ENCODE measurements around the gene GPR26.

DNA sequence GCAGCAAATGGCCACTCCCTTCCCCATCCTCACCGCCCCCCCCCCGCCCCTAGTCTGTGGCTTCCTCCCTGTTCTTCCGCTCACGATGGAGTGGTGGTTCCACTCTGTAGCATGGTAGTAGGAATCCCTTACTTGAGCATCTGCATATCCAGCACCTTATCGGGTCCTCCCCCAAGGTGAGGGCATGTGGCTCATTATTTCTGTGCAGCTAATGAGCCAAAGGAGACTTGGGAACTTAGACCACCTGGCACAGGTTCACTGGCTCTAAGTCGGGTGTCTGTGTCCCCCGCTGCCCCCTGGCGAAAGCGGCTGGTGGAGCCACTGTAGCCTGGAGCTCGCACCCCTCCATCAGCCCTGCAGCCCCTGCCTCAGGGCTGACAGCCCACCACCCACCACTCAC lies 22.8 kb upstream of the GPR26 start:
- no peak for TF ChIP-seq ZFX (IDR thresholded peaks at IDR 0.05; ENCODE audit: borderline replicate concordance)
- TF ChIP-seq, protein P1, sequence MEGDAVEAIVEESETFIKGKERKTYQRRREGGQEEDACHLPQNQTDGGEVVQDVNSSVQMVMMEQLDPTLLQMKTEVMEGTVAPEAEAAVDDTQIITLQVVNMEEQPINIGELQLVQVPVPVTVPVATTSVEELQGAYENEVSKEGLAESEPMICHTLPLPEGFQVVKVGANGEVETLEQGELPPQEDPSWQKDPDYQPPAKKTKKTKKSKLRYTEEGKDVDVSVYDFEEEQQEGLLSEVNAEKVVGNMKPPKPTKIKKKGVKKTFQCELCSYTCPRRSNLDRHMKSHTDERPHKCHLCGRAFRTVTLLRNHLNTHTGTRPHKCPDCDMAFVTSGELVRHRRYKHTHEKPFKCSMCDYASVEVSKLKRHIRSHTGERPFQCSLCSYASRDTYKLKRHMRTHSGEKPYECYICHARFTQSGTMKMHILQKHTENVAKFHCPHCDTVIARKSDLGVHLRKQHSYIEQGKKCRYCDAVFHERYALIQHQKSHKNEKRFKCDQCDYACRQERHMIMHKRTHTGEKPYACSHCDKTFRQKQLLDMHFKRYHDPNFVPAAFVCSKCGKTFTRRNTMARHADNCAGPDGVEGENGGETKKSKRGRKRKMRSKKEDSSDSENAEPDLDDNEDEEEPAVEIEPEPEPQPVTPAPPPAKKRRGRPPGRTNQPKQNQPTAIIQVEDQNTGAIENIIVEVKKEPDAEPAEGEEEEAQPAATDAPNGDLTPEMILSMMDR (IDR thresholded peaks at IDR 0.05): no peak
